GM19239 (cell line): ENCODE measurements around the gene CCDC121.
"Not testable (repeated sequence)": the region's sequence is repeated elsewhere in the genome, so short reads cannot be mapped to it uniquely, and the experiment has no call there.

Experiments used
- DNase-seq: peaks from one replicate; pipeline ENCODE4 v3.0.0; 2011; ENCODE audit warnings: low spot score; ENCODE audit not compliant: insufficient read length
- FAIRE-seq: peaks from 2 replicates; lab custom pipeline; 2011; peaks lifted over from hg19 to GRCh38; lab: Jason Lieb, UNC

The CCDC121 gene

DNA sequence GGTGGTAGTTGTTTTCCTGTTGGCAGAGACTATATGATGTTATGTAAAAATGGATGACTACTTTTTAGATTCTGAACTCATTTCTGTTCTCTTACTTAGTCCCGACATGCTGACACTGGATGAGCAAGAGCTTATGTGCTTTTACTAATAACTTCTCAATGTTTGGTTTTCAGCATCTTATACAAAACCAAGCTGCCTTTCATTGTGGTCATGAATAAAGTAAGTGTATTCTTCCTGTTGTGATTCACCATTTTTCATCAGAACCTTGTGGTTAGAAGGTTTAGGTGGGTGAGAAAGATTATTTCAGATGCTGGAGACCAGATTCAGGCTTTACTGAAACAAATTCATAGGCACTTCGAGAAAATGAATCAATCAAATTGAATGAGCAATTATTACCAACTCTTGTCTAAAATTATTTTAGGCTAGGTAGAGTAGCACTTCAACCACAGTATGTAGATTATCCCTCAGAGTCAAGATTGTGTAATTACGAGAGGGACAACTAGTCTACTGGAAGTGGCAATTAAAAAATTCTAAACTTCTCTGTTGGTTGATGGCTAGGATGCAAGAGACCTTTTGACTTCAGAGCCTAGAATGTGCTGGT, 9.3 kb upstream of the CCDC121 start:
- DNase-seq (no peak), FAIRE-seq (no peak)

- no peak for FAIRE-seq
These were observed 8.0 kb upstream of the CCDC121 start for GRCh38 chr2:27636766-27637165.

GRCh38 chr2:27634291-27634690, 5.5 kb upstream of the CCDC121 start:
- DNase-seq (no peak), FAIRE-seq (no peak)

More at GRCh38 chr2:27636766-27637165, 8.0 kb upstream of the CCDC121 start:
- no peak for DNase-seq

DNA sequence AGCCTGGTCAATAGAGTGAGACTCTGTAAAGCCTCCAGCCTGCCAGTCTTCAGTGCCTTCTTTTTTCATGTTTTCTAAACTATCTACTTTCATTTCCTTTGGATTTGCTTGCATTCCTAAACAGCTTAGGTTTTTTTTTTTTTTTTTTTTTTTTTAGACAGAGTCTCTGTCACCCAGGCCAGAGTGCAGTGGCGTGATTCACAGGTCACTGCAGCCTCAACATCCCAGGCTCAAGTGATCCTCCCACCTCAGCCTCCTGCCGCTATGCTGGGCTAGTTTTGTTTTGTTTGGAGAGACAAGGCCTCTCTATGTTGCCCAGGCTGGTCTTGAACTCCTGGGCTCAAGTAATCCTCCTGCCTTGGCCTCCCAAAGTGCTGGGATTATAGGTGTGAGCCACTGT, 1.4 kb upstream of the CCDC121 start:
- DNase-seq, FAIRE-seq: not testable (repeated sequence)

- FAIRE-seq (no peak), DNase-seq (no peak)
These were observed 647 bp downstream of the CCDC121 start for GRCh38 chr2:27627963-27628766.

DNA sequence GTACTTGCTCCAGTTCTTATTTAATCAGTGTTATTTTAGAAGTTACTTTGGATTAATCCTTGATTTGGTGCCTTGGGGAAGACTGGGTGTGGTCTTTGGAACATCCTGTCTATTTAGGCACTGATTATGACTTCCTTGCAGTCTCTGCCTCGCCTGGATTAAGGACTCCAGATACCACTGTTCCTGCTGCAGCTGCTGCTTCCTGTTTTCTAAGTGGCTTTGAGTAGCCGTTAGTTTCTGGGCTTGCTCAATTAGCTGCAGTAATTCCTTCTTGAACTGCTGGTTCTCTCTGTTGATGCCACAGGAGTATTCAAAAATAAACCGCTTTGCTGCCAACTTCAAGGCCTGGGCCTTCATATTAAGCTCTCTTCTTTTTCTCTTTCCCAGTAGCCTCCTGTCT, 1.9 kb downstream of the CCDC121 start:
- not testable (repeated sequence) for DNase-seq, FAIRE-seq

DNA sequence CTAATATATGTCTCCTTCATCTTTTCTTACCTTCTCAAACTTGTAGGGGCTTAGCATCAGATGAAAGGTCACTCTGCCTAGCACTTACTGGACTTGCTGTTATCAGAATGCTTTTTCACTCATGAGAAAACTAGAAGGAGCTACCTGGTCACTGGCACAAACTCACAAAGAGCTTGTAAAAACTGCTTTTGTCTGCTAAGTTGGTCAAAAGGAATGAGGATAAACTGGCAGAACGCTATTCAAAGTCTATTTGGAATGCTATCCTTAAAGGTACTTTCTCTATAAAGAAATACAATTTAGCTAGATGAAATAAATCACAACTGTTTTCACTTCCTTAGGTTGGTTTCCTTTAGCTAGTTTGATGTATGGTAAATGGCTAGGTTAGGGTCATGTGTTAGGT, 2.5 kb downstream of the CCDC121 start:
- DNase-seq, FAIRE-seq: not testable (repeated sequence)

- FAIRE-seq = no peak
- no peak for DNase-seq
These were observed 3.9 kb downstream of the CCDC121 start for GRCh38 chr2:27624943-27625342.

DNA sequence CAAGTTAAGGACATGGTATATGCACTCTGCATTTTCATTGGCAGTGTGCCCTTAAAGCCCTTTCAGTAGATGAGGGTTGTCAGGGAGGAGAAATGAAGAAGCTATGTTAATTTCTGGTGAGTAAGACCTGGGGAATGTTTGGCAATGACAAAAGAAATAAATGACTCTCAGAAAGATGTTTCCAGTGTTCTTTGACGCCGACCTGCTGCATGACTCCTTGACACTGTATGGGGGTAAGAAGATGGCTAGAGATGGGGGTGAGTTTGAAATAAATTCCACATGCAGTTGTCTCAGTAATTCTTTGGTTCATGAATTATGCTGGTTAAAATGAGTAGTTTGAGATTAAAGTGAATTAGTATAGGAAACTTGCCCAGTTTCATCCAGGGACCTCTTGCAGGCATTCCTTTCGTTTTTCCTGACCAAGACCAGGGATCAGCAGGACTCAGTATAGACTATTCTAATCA, 5.9 kb downstream of the CCDC121 start:
- no peak for DNase-seq
- FAIRE-seq = no peak

DNA sequence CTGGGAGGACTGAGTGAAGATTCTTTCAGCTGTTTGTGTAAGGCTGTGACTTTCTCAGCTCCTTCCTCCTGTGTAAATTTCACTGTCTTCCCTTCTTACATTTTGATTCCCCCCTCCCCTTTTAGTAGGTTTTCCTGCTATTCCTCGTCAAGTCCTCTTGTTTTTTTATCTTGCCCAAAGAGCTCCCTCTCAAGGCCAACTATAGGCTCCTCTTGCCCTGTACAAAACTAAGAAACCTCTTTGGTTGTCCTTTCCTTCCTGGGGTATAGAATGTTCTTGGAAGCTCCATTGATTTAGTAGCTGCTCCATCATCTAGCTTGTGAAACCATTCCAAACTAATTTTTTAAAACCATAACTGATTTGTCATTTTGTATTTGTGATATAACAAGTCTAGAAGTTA, 7.3 kb downstream of the CCDC121 start:
- DNase-seq = no peak
- FAIRE-seq = no peak

DNA sequence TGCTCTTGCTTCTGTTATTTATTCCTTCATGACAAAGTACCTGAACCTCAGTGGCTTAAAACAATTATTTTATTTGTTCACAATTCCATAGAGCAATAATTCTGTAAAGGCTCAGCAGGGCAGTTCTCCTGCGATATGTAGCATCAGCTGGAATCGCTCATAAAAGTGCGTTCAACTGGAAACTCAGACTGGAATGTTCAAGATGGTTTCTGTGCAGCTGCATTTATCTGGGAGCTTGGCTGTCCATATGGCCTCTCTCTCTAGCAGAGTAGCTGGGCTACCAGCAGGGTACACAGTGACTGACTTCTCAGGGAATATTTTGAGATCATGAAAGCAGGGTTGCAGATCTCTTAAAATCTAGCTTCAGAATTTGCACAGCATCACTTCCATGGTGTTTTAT, 13.5 kb downstream of the CCDC121 start:
- DNase-seq (no peak), FAIRE-seq (no peak)

DNA sequence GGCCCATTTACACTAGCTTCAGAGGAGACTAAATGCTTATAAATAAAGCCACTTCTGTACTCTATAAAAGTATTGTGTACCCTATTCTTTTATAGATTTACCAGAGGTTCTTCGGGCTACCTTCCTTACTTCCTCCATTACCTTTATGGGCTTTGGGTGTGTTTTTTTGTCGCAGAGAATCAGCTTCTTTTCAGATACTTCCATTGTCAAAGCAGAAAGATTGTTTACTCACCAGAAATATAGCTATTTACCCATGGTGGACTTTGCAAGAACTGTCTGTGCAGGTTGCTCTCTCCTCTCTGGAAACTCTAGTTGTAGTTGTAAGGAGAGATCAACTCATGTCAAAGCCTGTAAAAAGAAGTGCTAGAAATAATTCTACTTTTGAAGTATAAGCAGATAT, 14.8 kb downstream of the CCDC121 start:
- FAIRE-seq (no peak), DNase-seq (no peak)

DNA sequence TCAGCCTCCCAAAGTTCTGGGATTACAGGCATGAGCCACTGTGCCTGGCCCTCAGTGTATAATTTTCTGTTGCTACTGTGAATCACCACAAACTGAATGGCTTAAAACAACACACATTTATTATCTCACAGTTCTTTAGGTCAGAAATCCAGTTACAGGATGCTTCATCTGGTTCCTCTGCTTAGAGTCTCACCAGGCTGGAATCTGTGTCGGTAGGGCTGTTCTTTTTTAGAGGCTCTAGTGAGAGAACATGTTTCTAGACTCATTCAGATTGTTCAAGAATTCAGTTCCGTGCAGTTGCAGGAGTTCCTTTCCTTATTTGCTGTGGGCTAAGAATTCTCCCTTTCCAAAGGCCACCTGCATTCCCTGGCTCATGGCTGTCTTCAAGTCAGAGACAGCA, 22.2 kb downstream of the CCDC121 start:
- no peak for FAIRE-seq
- DNase-seq = no peak

DNA sequence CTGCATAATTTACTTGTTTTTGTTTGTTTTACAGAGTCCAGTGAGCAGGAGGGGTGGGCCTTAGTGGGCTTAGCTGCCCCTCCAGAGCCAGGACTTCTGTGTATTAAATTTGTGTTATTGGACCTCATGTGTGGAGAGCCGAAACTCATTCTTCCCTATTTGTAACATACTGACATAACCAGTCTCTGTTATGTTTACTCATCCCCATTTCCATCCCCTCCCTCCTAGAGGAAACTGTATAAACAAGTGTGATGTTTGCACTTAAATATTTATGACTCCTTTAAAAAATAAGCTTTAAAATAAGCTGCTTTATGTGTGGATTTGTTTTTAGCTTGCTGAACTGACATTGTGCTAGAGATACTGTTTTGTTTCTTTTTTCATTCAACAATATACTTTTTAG, 32.2 kb downstream of the CCDC121 start:
- DNase-seq (no peak), FAIRE-seq (no peak)

DNA sequence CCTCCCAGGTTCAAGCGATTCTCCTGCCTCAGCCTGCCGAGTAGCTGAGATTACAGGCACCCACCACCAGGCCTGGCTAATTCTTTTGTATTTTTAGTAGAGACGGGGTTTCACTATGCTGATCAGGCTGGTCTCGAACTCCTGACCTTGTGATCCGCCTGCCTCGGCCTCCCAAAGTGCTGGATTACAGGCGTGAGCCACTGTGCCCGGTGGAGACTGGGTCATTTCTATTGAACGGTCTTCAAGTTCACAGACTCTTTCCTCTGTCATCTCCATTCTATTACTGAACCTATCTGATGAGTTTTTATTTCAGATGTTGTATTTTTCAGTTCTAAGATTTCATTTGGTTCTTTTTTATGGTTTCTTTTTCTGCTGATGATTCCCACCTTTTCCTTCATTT, 33.4 kb downstream of the CCDC121 start:
- not testable (repeated sequence) for DNase-seq, FAIRE-seq

DNA sequence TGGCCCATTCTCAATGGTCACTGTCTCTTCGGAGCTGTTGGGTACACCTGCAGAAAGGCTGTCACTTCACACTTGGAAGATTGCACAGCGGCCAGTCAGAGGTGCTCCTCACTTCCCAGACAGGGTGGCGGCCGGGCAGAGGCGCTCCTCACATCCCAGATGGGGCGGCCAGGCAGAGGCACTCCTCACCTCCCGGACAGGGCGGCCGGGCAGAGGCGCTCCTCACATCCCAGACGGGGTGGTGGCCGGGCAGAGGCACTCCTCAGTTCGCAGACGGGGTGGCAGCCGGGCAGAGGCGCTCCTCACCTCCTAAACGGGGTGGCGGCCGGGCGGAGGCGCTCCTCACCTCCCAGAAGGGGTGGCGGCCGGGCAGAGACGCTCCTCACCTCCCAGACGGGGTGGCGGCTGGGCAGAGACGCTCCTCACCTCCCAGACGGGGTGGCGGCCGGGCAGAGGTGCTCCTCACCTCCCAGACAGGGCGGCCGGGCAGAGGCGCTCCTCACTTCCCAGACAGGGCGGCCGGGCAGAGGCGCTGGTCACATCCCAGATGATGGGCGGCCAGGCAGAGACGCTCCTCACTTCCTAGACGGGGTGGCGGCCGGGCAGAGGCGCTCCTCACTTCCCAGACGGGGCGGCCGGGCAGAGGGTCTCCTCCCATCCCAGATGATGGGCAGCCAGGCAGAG, 34.6 kb downstream of the CCDC121 start:
- DNase-seq, FAIRE-seq: not testable (repeated sequence)

DNA sequence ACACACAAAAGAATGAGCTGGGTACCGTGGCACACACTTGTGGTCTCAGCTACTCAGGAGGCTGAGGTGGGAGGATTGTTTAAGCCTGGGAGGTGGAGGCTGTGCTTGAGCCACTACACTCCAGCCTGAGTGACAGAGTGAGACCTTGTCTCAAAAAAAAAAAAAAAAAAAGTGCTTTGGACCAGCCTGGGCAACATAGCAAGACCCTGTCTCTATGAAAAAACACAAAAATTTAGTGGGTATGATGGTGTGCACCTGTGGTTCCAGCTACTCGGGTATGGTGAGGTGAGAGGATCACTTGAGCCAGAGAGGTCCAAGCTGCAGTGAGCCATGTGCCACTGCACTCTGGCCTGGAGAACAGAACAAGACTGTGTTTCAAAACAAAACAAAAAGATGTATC, 35.6 kb downstream of the CCDC121 start:
- FAIRE-seq (no peak), DNase-seq (no peak)

- DNase-seq = no peak
- FAIRE-seq = no peak
These were observed 37.1 kb downstream of the CCDC121 start for GRCh38 chr2:27591745-27592144.

DNA sequence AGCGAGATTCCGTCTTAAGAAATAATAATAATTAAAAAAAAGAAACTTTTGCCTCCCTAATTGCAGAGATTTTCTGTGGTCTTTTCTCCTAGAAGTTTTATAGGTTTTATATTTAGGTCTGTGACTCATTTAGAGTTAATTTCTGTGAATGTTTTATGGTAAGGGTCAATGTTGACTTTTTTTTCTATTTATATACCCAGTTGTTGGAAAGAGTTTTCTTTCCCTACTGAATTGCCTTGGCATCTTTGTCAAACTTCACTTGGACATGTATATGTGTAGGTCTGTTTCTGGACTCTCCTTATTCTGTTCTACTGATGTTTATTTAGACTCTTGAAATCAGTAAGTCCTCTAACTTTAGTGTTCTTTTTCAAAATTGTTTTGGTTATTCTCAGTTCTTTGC, 40.5 kb downstream of the CCDC121 start:
- DNase-seq = no peak
- no peak for FAIRE-seq

- DNase-seq = no peak
- FAIRE-seq = no peak
These were observed 41.8 kb downstream of the CCDC121 start for GRCh38 chr2:27587025-27587424.

DNA sequence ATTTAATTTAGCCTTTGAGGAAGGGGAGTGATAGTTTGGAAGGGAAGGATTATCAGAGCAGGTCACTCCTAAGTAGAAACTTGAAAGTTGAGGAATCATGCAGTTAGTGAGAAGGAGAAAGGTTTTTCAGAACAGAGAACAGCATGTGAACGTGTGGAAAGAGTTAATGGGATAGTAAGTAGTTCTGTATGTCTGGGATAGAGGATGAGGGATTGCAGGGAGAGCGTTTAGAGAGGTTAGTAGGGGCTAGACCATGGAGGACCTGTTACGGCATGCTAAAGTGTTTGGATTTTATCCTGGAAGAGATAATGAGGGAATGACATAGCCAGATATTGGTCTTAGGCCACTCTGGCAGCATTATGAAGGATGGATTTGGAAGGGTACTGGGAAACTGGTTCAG, 44.2 kb downstream of the CCDC121 start:
- FAIRE-seq = no peak

More for the DNA sequence above, 44.2 kb downstream of the CCDC121 start:
- DNase-seq = no peak
